COLO668 (cell line): ENCODE measurements around the gene LRIT2.

Source experiments
- DNase-seq: peaks from one replicate; lab custom pipeline; 2025; ENCODE audit not compliant: unreplicated experiment; lab: John Stamatoyannopoulos, UW

LRIT2 gene

GRCh38 chr10:84241185-84241790, 15.9 kb upstream of the LRIT2 start, which contains the start of gene LRIT1:
TSS of gene LRIT1 (minus strand) at chr10:84241546. CDS start at chr10:84241439, 107 bp downstream.
- no peak for DNase-seq

DNA sequence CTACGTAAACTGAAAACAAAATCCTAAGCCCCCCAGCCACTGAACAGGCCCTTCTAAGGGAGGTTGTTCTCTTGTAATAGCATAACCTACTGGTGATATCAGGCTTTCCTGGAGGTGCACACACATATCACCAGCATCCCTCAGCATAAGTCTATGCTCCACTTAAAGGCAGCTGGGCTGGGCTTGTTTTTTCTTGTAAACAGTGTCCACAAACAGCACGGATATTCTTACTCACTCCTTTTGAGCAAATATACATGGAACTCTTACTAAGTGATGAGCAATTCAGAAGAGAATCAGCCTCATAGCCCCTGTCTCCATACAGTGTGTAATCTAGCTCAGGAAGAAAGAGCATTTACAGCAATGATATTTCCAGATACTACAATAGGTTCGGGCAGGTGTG, 13.6 kb upstream of the LRIT2 start:
- DNase-seq = no peak

DNA sequence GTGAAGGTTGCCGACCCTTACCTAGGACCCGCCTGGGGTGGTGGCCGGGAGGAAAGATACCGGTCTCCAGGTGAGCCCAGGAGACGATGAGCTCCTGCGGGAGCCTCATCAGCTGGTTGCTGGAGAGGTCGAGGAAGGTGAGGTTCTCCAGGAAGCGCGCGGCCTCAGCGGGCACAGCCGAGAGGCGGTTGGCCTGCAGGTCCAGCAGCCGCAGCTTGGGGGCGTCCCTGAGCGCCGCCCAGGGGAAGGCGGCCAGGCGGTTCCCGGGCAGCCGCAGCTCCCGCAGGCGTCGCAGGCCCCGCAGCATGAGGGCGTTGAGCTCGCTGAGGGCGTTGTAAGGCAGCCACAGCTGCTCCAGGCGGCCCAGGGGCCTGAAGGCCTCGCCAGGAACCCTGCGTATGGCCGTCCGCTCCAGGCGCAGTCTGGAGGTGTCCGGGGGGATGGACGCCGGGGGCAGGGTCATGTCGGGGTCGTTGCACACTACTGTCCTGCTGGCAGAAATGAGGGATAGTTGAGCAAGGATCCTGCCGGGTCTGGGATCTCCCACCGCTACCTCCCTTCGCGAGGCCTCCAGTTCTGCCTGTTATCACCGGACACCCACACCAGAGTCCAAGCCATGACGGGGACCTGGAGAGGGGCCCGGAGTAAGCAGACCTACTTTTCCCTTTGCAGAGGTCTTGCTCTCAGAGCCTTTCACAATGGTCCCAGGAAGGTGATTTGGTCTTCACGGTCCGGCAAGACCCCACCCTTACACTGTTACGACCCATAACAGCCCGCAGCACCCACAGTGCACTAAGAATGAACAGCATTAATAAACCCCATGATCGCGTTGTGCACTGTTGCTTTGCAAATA, 12.1 kb upstream of the LRIT2 start:
- DNase-seq = no peak

- no peak for DNase-seq
Measured at GRCh38 chr10:84236807-84237198, 11.5 kb upstream of the LRIT2 start.

DNA sequence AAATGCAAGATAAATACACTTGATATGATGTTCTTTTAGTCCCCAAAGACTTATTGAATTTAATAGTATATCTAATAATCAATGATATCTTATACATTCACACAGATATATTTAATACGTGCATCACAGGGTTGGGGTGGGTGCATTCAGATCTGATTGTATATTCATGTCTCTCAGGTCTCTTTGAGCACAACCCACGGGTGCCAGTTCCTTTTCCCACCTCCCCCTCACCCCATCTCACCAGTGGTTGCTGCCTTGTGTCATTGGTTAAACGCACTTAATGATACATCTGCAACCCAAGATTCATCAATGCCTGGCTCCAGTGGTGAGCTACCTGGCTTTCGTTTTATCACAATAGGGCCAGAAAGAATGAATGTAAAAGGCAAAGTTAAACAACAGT, 9.8 kb upstream of the LRIT2 start:
- DNase-seq = no peak

DNA sequence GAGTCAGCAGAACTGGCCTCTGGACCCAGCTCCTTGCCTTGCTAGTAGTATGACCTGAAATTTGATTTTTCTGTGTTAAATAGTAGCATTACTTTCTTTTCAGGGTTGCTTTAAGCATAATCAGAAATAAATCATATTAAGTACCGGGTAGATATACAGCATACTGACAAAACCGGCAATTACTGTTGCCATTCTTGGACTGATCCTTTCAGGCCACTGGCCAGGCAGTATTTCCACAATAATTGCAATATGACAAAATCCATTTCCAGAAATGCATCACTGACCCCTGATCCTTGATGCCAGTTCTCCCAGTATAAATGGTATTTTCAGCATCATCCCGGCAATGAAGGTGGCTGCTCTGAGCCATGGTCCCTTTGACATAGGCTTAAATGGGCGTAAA, 9.1 kb upstream of the LRIT2 start:
- no peak for DNase-seq

DNA sequence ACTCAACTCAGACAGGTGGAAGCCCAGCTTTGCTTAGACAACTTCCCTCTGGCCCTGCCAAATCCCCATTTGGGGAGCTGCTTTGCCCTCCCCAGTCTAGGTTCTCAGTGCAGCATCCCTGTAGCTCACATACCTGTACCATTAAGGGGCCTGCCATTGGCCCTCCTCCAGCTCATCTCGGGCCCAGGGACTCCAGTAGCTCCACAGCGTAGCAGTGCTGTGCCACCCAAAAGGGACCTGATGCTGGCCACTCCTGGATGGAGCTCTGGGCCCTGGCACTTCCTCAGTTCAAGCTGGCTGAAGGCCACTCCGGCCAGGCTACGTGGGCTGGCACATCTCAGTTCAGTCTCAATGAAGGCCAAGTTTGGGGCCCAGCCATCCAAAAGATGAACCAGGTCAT, 8.6 kb upstream of the LRIT2 start:
- no peak for DNase-seq

GRCh38 chr10:84232376-84232775, 7.0 kb upstream of the LRIT2 start:
- DNase-seq = no peak

DNA sequence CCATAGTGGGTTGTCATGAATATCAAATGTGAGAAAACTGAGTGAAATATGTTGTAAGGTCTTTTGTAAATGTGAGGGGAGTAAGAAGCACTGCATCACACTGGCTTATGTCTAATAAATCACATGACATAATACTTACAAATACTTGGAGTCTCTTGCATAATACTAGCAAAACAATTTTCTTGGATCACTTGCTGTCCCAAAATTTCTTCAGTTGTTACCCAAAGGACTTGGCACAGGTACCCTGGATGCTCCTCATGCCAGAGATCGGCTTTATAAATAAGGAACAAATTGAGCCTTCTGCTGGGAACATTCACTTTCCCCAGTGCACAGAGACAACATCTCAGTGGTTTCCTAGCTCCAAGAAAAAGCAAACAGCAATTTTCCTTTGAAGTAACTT, 5.0 kb upstream of the LRIT2 start:
- no peak for DNase-seq

DNA sequence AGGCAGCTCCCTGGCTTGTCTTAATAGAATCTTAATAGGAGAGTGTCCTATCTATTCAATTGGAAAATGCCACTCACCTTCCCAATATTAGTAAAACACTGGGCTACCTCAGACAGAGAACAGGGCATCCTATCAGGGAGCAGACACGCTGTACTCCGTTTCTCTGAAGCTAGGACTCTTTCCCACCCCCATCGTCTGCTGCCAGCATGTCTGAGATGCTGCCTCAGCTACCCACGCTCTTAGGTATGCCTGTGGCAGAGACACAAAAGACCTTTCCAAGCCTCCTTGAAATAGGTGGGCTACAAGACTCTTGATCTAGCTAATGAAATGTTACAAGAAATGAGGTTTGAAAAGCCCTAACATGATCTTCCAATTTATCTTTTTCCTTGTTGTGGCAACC, 2.5 kb upstream of the LRIT2 start:
- no peak for DNase-seq

DNA sequence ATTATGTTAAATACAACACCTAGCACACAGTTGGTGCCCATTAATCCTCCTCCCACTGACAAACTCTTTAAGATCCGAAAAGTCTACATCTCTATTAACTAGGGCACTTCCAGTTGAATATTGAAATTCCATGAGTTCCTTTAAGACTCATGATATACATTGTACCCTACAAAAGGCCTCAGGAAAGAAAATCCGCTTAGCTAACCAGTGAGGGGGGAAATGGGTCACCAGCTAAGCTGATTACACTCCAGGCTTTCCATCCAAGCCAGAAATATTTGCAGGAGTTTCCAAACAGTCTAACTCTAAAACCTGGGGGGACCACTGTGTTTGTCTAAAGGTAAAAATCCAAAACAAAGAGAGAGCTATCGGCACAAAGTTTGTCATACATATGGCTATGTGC, 1.3 kb upstream of the LRIT2 start:
- DNase-seq = no peak

- no peak for DNase-seq
Measured at GRCh38 chr10:84224411-84225028, 824 bp downstream of the LRIT2 start.

- DNase-seq = no peak
Measured at GRCh38 chr10:84221916-84222315, 3.4 kb downstream of the LRIT2 start.

- no peak for DNase-seq
Measured at GRCh38 chr10:84217746-84218145, 7.6 kb downstream of the LRIT2 start.

DNA sequence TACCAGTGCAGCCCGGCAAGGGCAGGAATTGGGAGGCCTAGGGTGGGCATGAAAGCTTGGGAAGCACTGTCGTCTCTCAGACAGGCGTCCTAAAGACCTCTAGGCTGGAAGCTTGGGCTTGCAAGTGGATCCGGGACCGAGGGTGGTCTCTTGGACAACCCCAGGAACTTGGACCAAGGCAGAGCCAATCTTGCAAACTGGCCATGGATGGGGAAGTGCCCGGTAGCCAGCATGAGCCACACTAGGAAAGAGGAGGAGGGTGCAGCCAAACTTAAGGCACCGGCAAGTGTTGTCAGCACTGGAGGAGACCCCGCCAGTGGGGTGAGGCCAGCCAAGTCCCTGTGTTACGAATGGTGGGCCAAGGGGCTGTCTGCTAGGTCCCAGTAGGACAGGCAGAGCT, 8.5 kb downstream of the LRIT2 start:
- DNase-seq = no peak

DNA sequence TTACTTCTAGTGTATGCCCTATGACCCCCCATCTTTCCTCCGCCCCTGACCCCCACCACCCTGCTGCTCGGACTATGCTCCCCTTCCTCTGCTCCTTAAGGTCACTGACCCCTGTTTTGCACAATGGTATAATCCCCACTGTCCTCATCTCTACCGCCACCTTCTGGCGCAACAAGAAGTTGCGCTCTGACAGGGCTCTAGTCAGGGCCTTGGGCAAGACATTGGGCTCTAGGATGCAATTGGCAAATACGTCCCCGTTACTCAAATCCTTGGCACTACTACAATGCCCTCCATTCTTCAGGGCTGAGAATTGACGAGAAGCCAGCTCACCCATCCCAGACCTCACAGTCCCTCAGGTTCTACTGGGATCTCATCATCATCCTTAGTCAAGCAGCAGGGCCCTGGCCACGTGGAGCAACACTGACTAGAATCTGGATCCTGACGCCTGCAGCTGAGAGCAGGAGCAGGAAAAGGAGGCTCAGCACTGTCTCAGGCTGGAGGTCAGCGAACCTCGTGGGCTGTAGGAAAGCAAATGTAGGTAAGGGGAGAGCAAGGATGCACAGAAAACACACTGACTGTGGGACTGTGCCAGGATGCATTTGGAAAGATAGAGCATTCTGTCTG, 10.6 kb downstream of the LRIT2 start:
- peak; percentile 8 for DNase-seq

GRCh38 chr10:84214046-84214572, 11.2 kb downstream of the LRIT2 start:
- peak; percentile 0 for DNase-seq

- DNase-seq = no peak
Measured at GRCh38 chr10:84213076-84213475, 12.3 kb downstream of the LRIT2 start.

- no peak for DNase-seq
Measured at GRCh38 chr10:84212014-84212413, 13.3 kb downstream of the LRIT2 start.

- DNase-seq = no peak
Measured at GRCh38 chr10:84211566-84211965, 13.8 kb downstream of the LRIT2 start.

GRCh38 chr10:84208023-84208422, 17.3 kb downstream of the LRIT2 start:
- no peak for DNase-seq
